K562 (cell line): ENCODE measurements around the gene AIF1. TPM values are rescaled to one million over a fixed set of nuclear protein-coding genes. Genes with fewer than 3 reads are reported as not detected.
A peak's percentile ranks its signal among the peaks of the same experiment; 100 is the strongest.

Source experiments
- ATAC-seq: fragments of 200-7000 bp; cut with Tn5 transposase; 3 replicates; pipeline ENCODE4 v1.9.1; 2020; ENCODE audit warnings: moderate library complexity
- BruUV-seq: library from RNA; stranded (reverse); fragments of 400-500 nt; replicated peaks from 2 replicates; lab custom pipeline; 2021; lab: Mats Ljungman, UMichigan
- CTCF ChIA-PET: fragments of 300-600 bp; formaldehyde crosslinking; extraction: SDS; loops from one replicate; lab custom pipeline; 2021; ENCODE audit warnings: low intra/inter-chr PET ratio; lab: Yijun Ruan, JAX
- POLR2A ChIA-PET: fragments of 300-600, 350-650 bp; sonication (Branson Sonifier 250); formaldehyde crosslinking; extraction: SDS; loops from one replicate; lab custom pipeline; 2021; ENCODE audit warnings: antibody characterized with exemption, inconsistent platforms; lab: Yijun Ruan, JAX
- DNase-seq, 4 experiments: peaks; one replicate each; pipeline versions ENCODE4 v3.0.0 to v3.0.0-alpha.2; 2011 to 2018; ENCODE audit warnings: low spot score in 3 of 4, mixed read lengths in 3 of 4; ENCODE audit errors: extremely low read depth in 1 of 4
- FAIRE-seq: peaks from 2 replicates; lab custom pipeline; 2011; peaks lifted over from hg19 to GRCh38; lab: Jason Lieb, UNC
- H2AFZ ChIP-seq: 2 replicates; pipeline ENCODE4 v1.6.0; 2011; ENCODE audit warnings: low read depth, low read length, control low read depth, inconsistent platforms
- H3K27ac ChIP-seq: fragments of 200-600 bp; 3 replicates; pipeline ENCODE4 v1.8.0; 2011; ENCODE audit warnings: low read depth, mild to moderate bottlenecking, control low read depth, inconsistent platforms, low read length, moderate library complexity, mixed read lengths; ENCODE audit errors: extremely low read depth
- H3K27me3 ChIP-seq, 2 experiments: fragments of 300-600 bp in 1 of 2; 2 replicates in 1 of 2; 3 replicates in 1 of 2; pipeline versions ENCODE4 v1.6.0 to v1.8.0; 2011; ENCODE audit warnings: inconsistent platforms in 2 of 2, low read length in 2 of 2, mild to moderate bottlenecking in 1 of 2, mixed read lengths in 1 of 2, moderate library complexity in 1 of 2; ENCODE audit not compliant: control insufficient read depth in 2 of 2, insufficient read depth in 2 of 2
- H3K36me3 ChIP-seq: fragments of 300-600 bp; 3 replicates; pipeline ENCODE4 v1.8.0; 2011; ENCODE audit warnings: mild to moderate bottlenecking, low read length, inconsistent platforms; ENCODE audit not compliant: control insufficient read depth, insufficient read depth
- H3K4me1 ChIP-seq, 2 experiments: fragments of 200-600 bp in 1 of 2; replicated peaks in 1 of 2; 2 replicates in 1 of 2; 3 replicates in 1 of 2; pipeline versions ENCODE4 v1.5.1 to v1.8.0; 2011; ENCODE audit warnings: inconsistent platforms in 2 of 2, low read length in 2 of 2, mild to moderate bottlenecking in 1 of 2, mixed read lengths in 1 of 2, moderate library complexity in 1 of 2; ENCODE audit not compliant: control insufficient read depth in 2 of 2, insufficient read depth in 2 of 2
- H3K4me2 ChIP-seq: 2 replicates; pipeline ENCODE4 v1.6.1; 2011; ENCODE audit warnings: low read length, control low read depth, inconsistent platforms, mixed read lengths; ENCODE audit not compliant: insufficient read depth
- H3K4me3 ChIP-seq: fragments of 200-600 bp; sonication (generic), shearing (Covaris generic); 2 replicates; pipeline ENCODE4 v1.5.1; 2016; ENCODE audit warnings: control low read depth, inconsistent platforms
- H3K79me2 ChIP-seq: fragments of 200-600 bp; 3 replicates; pipeline ENCODE4 v1.8.0; 2011; ENCODE audit warnings: low read length, inconsistent platforms; ENCODE audit not compliant: control insufficient read depth, insufficient read depth
- H3K9ac ChIP-seq, 2 experiments: 2 replicates each; pipeline versions ENCODE4 v1.6.0 to v1.6.1; 2011; ENCODE audit warnings: low read depth in 2 of 2, low read length in 2 of 2, control low read depth in 1 of 2, inconsistent platforms in 1 of 2, mild to moderate bottlenecking in 1 of 2, mixed read lengths in 1 of 2; ENCODE audit not compliant: insufficient read depth in 1 of 2
- H3K9me1 ChIP-seq: one replicate; pipeline ENCODE4 v1.6.0; 2011; ENCODE audit warnings: inconsistent platforms, mild to moderate bottlenecking, low read length, moderate library complexity; ENCODE audit not compliant: control insufficient read depth, insufficient read depth
- H3K9me3 ChIP-seq: replicated peaks from 2 replicates; pipeline ENCODE4 v1.5.1; 2011; ENCODE audit warnings: low read depth, low read length, inconsistent platforms; ENCODE audit not compliant: control insufficient read depth, insufficient read depth
- H4K20me1 ChIP-seq: replicated peaks from 2 replicates; pipeline ENCODE4 v1.6.1; 2011; ENCODE audit warnings: low read length, inconsistent platforms, mixed read lengths; ENCODE audit not compliant: control insufficient read depth, insufficient read depth
- CEBPB ChIP-seq: fragments of 450-650 bp; IDR thresholded peaks from 2 replicates; pipeline ENCODE4 v1.6.1; 2016; ENCODE audit warnings: missing genetic modification characterization, missing compliant biosample characterization
- FOXA3 ChIP-seq, 2 experiments: fragments of 450-650 bp in 1 of 2; sonication (generic) in 1 of 2; formaldehyde crosslinking; IDR thresholded peaks in 1 of 2; conservative IDR thresholded peaks in 1 of 2; 2 replicates each; pipeline versions ENCODE4 v1.4.0 to v1.8.0; 2020 to 2022; ENCODE audit warnings: mild to moderate bottlenecking in 2 of 2, missing genetic modification reagents in 1 of 2
- FOXP1 ChIP-seq: sonication (generic); formaldehyde crosslinking; IDR thresholded peaks from 2 replicates; pipeline ENCODE4 v1.8.0; 2022; ENCODE audit warnings: mild to moderate bottlenecking, missing genetic modification reagents
- IFI16 ChIP-seq: fragments of 250-450 bp; sonication (Bioruptor Pico); IDR thresholded peaks from 2 replicates; pipeline ENCODE4 v2.1.2; 2022; ENCODE audit warnings: mild to moderate bottlenecking, inconsistent platforms
- MBD2 ChIP-seq: sonication (generic); IDR thresholded peaks from 2 replicates; pipeline ENCODE4 v1.6.1; 2016; ENCODE audit warnings: low read depth, borderline replicate concordance
- SIN3A ChIP-seq, 2 experiments: fragments of 150-350 bp in 1 of 2; IDR thresholded peaks; 2 replicates each; pipeline ENCODE4 v1.6.1; 2011 to 2016; ENCODE audit warnings: borderline replicate concordance in 2 of 2, low read depth in 2 of 2, low read length in 2 of 2, mild to moderate bottlenecking in 2 of 2, moderate library complexity in 2 of 2; ENCODE audit not compliant: control insufficient read depth in 1 of 2
- SPI1 ChIP-seq: IDR thresholded peaks from 2 replicates; pipeline ENCODE4 v1.6.1; 2011; ENCODE audit warnings: low read depth, low read length, control low read depth, borderline replicate concordance
- TEAD4 ChIP-seq, 2 experiments: sonication (generic) in 1 of 2; formaldehyde crosslinking in 1 of 2; IDR thresholded peaks; 2 replicates each; pipeline versions ENCODE4 v1.6.1 to v1.8.0; 2012 to 2022; ENCODE audit warnings: borderline replicate concordance in 1 of 2, inconsistent platforms in 1 of 2, low read length in 1 of 2, mild to moderate bottlenecking in 1 of 2, missing genetic modification reagents in 1 of 2
- USF1 ChIP-seq: sonication (generic); formaldehyde crosslinking; IDR thresholded peaks from 2 replicates; pipeline ENCODE4 v1.9.0; 2022; ENCODE audit warnings: mild to moderate bottlenecking, missing genetic modification reagents
- ZNF175 ChIP-seq: fragments of 200-800 bp; sonication (Bioruptor generic); IDR thresholded peaks from 2 replicates; pipeline ENCODE4 v1.6.1; 2016; ENCODE audit warnings: low read depth, mild to moderate bottlenecking, missing genetic modification characterization, missing compliant biosample characterization
- ZNF3 ChIP-seq: fragments of 250-450 bp; sonication (Bioruptor Pico); IDR thresholded peaks from 2 replicates; pipeline ENCODE4 v1.5.0; 2021; ENCODE audit warnings: mild to moderate bottlenecking, moderate library complexity
- ZNF584 ChIP-seq: fragments of 200-800 bp; sonication (Bioruptor generic); IDR thresholded peaks from 2 replicates; pipeline ENCODE4 v1.6.1; 2016; ENCODE audit warnings: low read depth, mild to moderate bottlenecking, missing genetic modification characterization, missing compliant biosample characterization
- WGBS: fragments of 100-300 bp; shearing (Covaris generic); methylation state at CpG from one replicate; pipeline ENCODE4 v1.1.6; 2016; ENCODE audit warnings: low coverage, mixed read lengths; ENCODE audit not compliant: insufficient coverage; ENCODE audit errors: missing lambda C conversion rate; 5-methylcytosine and 5-hydroxymethylcytosine counted together
- in situ Hi-C: fragments of 300-500 bp; cut with MboI; formaldehyde crosslinking; loops from 4 replicates; pipeline ENCODE4 v1.15.0; 2018; ENCODE audit warnings: inconsistent platforms, mixed read lengths
- intact Hi-C: fragments of 100-400 bp; cut with micrococcal nuclease; formaldehyde crosslinking; loops from 2 replicates; pipeline ENCODE4 v1.14.2; 2022
- polyA plus RNA-seq, 8 experiments: library from polyadenylated mRNA; depleted of rRNA in 4 of 8; stranded (reverse) in 5 of 8; unstranded in 3 of 8; fragments of >200 nt; fragmentation: Nextera tagmentation in 2 of 8; fragmentation: Illumina TruSeq in 1 of 8; extraction: Ambion mirVana in 2 of 8; extraction: Trizol in 1 of 8; gene quantifications; 2 replicates each; pipeline versions ENCODE4 v1.2.1 to v1.2.3, GENCODE V29; 2011 to 2014; ENCODE audit warnings: inconsistent platforms in 1 of 8, missing spikeins in 1 of 8
- total RNA-seq, 7 experiments: library from RNA; depleted of rRNA in 6 of 7; stranded (reverse); fragments of >200 nt in 6 of 7; fragmentation: Illumina TruSeq in 2 of 7; extraction: Trizol in 2 of 7; gene quantifications; 2 replicates each; pipeline versions ENCODE4 v1.2.1 to v1.2.3, GENCODE V29; 2011 to 2021; ENCODE audit warnings: low replicate concordance in 1 of 7

The AIF1 gene
- total and polyA plus RNA-seq, 9 of the 15 experiments (the other 6 are each of a cell fraction or from before 2014, with no cell fraction given): 9.4 to 33.4 (median 19.4) TPM

GRCh38 chr6:31586008-31586407 lies 29.0 kb upstream of the AIF1 start, which contains the start of gene LST1:
TSS of gene LST1 (plus strand) at chr6:31586277. CDS start at chr6:31587300, 1,023 bp downstream.
- BruUV-seq: no TSS peak
- H3K4me3 ChIP-seq: no peak within 1 kb of the TSS

More at GRCh38 chr6:31586008-31586407, 29.0 kb upstream of the AIF1 start, which contains the start of gene LST1:
- no peak for TF ChIP-seq ZNF584
- no peak for TF ChIP-seq MBD2
- no peak for TF ChIP-seq ZNF3 (CRISPR knock-in tag)
- no peak for TF ChIP-seq SIN3A (IDR thresholded peaks at IDR 0.05; ENCODE audit: borderline replicate concordance in 2 of 2, control insufficient read depth in 1 of 2, low read depth in 2 of 2, low read length in 2 of 2)
- 0 out of 2 replicates have a peak, but pooled peaks have one; percentile 3 for TF ChIP-seq TEAD4 (IDR thresholded peaks at IDR 0.05; ENCODE audit: low read length)
- TF ChIP-seq TEAD4 (CRISPR knock-in tag; IDR thresholded peaks at IDR 0.05; ENCODE audit: borderline replicate concordance): 0 out of 2 replicates have a peak, but pooled peaks have one; percentile 17
- TF ChIP-seq ZNF175: no peak
- TF ChIP-seq CEBPB (tag): 0 out of 2 replicates have a peak, but pooled peaks have one; percentile 11
- TF ChIP-seq IFI16 (CRISPR knock-in tag): no peak
- peak; percentile 21; the same call in 1 of the 2 replicates for TF ChIP-seq USF1
- TF ChIP-seq FOXP1 (CRISPR knock-in tag): 0 out of 2 replicates have a peak, but pooled peaks have one; percentile 13
- peak; percentile 69; the same call in 1 of the 2 replicates for TF ChIP-seq SPI1
- TF ChIP-seq FOXA3 (CRISPR knock-in tag; conservative IDR thresholded peaks at IDR 0.05 in 1 of 2, IDR thresholded peaks at IDR 0.05 in 1 of 2): 0 out of 4 replicates have a peak, but pooled peaks of 1 of the 2 experiments have one; percentile 50
- no peaks in the 10 kb centered on the region for H3K27me3 ChIP-seq
- H3K4me2 ChIP-seq: no peak within 1 kb of the TSS
- no peaks in the 10 kb centered on the region for H3K9me3 ChIP-seq
- H4K20me1 ChIP-seq: no peaks in the 10 kb centered on the region
- H2AFZ ChIP-seq: peak within 1 kb of the TSS; percentile 51
- ChIA-PET POLR2A (interaction anchor here (0.6 to 1.6 kb wide), 5 partner anchors 12 to 32 kb away, joined by 3 to 6 read pairs (median 3); no protein-coding TSS in a partner anchor), CTCF (no interaction called here)
- FAIRE-seq: no peak
- H3K27ac ChIP-seq: no peak within 1 kb of the TSS
- peaks cover 30 to 34% of the 10 kb centered on the region in 2 experiments for H3K4me1 ChIP-seq
- DNase-seq: no peak
- H3K9me1 ChIP-seq: no peaks in the 10 kb centered on the region
- no peaks in the 10 kb centered on the region for H3K36me3 ChIP-seq
- intact Hi-C loops (loop anchor here (10.0 kb wide), 1 partner anchor 391 kb away; no protein-coding TSS in a partner anchor), in situ Hi-C loops (no loop called here)
- peak within 1 kb of the TSS in 1 of 2 experiments; percentile 56; a peak in 2 of 4 replicates for H3K9ac ChIP-seq
- no peaks in the 10 kb centered on the region for H3K79me2 ChIP-seq
- ATAC-seq: no peak
- WGBS: 31% methylated on average over 1 of the region's 1 CpG
